NCI-H2227 (cell line): ENCODE data around the gene CHRDL1.

Experiments
- DNase-seq: peaks from one replicate; lab custom pipeline; 2025; ENCODE audit not compliant: unreplicated experiment; lab: John Stamatoyannopoulos, UW

Gene CHRDL1

DNA sequence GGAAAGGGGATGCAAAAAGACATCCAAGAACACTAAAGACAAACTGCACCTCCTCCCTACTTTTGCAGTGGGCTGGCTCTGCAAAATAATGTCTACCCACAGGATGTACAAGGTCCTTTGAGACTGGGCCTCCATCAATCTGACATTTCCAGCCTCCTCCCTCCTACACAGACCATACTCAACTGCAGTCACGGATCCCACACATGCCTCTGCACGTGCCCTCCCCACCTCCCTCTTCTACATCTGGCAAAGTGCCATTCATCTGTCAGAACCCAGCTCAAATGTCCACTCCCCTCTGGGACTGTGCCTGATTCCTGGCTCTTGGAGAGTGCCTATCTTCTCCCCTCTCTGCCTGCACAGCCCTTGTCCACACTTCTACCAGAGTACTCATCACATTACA is 50.3 kb downstream of the CHRDL1 start:
- no peak for DNase-seq

DNA sequence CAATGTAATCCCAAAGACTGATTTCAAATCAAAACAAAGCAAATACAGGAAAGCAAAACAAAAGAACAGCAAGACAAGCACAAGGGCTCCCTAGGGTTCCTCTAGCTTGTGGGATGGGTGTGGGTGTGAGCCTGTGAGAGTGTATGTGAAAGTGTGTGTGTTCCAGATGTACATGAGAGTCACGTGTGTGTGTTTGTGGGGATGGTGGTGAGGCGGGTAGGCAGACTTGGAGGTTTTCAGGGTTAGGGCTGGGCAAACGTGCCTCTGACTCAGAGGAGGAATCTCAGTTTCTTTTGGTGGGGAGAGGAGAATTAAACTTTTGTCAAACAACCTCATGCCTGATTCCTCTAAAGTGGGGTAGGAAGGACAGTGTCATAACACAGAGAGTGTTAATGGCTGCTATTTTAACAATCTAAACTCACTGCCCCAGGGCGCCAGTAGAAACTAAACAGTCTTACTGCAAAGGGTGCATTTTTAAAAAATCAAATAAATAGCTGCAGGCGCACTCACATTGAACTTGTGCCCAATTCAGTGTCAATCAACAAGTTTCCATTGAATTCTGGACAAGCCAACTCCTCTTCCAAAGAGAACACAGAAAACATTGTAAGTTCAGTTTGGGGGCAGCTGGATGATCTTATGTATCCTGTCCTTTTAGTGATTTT is 51.8 kb downstream of the CHRDL1 start:
- DNase-seq: no peak

DNA sequence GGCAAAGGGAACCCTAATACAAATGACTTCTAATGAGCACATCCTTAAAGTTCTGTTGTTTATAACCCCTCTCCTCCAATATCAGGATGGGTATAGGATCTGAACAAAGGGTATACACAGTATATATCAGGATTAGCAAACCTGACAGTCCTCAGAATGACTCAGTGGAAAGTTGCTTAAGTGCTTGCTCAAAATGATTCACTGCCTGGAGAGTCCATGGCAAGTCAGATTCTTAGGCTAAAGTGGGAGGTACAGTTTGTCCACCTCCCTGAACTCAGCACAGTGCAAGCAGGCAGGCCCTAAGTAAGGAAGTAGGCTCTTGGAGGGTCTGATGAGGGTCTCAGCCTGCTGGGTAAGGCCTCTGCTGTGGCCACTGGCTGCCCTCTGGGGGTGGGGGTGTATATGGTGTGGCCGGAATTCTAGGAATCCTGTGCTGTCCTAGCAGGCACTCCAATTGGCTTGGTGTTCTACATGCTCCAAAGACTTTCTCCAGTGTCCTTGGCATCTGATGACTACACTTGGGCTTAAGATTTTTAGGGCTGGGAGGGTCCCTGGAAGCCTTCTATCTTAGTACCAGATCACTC is 54.3 kb downstream of the CHRDL1 start:
- DNase-seq: no peak

DNA sequence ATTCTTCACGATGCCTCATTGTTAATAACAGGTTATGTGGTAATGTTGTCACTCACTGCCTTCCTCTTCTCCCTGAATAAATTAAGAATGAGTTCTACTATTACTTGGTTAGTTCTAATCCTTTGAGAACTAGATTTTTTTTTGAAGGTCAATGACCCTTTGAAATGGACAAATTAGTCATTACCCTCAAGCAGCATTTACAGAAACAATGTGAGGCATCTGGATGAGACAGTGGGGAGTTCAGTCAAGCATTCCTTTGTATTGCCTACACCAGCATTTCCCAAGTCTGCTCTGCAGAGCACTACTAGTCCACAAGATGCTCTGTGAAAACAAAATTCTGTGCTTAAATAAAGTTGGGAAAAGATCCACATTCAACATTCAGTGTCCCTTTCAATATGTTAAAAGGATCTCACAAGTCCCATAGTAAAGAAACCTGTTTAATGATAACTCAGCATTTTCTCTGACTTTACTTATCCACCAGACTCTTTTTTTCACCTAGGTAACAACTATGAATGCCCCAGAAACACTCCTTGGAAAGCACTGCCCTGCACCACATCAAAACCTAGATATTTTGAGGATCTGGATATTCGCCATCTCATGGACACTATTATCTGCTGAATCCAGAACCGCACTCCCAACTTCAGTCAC is 60.6 kb downstream of the CHRDL1 start:
- DNase-seq: no peak

DNA sequence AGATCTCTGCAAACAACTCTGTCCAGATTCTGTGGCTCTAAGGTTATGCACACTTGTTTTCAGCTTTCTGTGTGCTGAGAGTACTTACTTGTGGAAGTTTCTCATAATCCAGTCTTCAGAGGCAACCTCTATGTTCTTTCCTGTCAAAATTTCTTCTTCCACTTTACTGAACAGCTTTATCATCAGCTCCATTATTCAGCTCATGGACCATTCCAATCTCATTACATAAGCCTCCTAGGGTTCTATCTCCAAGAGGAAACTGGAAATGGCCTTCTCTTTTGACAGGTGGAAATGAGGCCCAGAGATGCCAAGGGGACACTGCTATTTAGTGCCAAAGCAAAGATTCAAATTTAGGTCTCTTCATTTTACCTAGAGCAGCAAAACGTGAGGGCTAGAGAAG is 61.3 kb downstream of the CHRDL1 start:
- no peak for DNase-seq

DNA sequence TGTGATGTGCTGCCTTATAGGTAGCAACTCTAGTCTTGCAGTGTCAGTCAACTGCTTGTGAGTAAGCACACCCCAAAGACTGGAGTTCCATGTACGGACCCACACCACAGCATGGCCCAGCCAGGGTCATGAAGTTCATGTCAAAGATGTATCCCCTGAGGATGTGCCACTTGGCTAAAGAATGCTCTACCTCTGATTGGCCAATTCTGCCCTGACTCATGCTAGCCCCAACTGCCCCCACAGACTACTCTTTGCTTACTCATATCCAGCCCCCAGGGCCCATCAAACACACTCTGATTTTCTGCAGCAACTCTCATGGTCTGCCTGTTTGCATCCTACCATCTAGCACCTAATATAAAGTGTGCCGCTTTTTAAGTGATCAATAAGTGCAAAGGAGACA is 62.5 kb downstream of the CHRDL1 start:
- DNase-seq: no peak

DNA sequence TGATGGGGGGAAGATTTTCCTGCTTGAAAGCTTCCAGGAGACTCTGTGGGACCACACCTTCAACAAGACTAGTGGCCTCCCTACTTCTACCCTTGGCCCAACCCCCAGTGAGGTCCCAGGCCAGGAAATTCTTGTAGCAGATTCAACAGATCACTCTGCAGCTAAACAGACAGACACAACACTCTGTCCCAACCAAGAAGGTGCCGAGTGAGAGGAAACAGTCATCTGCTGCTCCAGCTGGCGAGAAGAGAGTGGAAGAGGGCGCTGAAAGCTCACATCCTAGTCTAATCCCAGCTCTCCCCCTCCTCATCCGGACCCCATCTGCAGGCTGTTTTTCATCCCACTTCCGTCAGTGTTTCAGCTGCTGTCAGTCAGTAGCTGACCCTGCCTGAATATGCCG is 63.4 kb downstream of the CHRDL1 start:
- no peak for DNase-seq

DNA sequence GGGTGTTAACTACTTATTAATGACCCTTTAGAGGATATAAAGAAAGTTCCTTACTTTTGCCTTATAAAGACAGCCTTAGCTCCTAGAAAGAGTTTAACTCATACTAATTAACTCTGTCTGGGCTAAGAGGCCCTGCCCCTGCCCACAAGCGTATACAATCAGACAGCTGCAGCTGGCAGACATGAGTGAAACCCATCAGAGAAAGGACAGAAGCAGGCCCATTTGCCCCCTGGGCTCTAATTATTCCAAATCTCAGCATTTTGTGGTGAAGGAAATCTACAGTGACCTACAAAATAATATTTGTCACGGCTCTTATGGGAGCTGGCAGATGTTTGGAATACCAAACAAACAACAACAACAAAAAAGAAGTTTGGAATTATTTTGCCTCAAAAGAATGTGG is 71.8 kb downstream of the CHRDL1 start:
- no peak for DNase-seq

DNA sequence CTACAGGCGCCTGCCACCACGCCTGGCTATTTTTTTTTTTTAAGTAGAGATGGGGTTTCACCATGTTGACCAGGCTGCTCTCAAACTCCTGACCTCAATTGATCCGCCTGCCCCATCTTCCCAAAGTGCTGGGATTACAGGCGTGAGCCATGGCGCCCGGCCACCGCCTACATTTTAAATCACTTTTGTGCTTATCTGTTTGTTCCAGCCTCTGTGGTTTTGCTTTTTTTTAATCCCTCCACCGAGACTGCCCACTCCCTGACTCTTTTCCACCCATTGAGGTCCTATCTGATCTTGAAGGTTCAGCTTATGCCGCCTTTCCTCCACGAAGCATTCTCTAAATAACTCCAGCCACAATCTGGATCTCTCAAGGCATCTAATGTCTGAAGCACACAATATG is 73.5 kb downstream of the CHRDL1 start:
- no peak for DNase-seq

DNA sequence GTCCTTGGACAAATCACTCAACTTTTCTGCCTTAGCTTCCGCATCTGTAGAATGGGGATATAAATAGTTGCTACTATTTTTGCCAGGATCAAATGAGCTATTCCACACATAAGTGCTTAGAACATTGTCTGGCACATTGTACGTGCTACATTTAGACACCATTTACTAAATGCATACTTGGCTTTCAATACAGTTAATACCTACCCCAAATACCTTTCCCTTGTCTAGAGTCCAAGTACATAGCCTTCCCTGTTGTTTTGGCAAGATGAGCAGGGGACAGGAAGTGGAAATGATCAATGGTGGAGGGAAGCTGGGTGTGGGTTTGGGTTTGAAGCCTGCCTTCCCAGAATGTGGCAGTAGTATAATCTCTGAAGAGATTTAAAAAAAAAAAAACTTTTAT is 82.0 kb downstream of the CHRDL1 start:
- no peak for DNase-seq

DNA sequence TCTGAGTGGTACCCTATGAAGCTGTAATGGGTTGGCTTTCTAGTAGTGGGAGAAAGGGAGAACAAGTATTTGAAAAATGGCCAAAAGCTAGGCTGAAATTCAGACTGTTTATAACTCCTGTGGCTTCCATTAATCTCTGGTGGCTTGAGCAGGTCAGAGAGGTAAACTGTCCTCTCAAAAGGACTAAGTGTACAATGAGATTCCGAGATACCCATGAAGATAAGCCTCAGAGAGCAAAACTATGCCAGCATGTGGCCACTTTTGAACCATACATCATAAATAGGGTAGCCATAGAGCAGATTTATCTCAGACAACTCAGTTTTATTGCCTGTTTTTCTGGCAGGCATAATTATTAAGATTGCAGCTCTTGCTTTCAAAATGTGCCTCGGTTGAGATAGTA is 89.2 kb downstream of the CHRDL1 start:
- peak; percentile 7 for DNase-seq

DNA sequence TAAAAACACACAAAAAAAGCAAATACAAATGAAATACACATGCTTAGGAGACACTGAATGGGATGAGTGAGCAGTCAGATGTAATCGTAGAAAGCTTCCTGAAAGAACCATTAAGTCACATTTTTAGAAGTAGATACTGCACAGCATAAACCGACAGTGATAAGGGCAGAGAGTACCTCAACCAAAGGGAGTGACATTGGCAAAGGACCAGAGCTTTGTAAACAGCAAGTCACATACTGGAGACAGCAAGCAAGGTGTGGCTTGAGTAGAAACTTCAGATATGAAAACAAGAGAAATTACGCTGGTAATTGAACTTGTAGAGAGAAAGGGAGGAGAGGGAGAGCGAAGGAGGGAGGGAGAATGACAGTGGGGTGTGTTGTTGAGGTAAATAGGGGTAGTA is 92.0 kb downstream of the CHRDL1 start:
- no peak for DNase-seq

DNA sequence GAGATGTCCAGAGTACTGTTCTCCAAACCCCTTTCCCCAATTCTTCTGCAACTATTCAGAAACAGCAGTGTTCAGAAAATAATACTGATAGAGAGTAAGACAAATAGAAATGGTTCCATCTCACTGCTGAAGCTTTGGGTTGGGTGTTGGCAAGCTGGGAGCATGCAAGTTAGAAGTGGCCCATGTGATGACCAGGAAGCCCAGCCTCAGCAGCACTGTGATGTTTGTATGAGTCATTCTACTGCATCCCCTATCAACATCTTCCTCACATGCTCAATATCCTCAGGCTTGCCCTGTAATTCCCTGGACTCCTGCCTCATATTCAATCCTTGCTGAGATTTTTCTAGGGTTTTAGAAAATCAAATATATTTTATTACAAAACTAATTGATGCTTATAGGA is 96.5 kb downstream of the CHRDL1 start:
- no peak for DNase-seq

DNA sequence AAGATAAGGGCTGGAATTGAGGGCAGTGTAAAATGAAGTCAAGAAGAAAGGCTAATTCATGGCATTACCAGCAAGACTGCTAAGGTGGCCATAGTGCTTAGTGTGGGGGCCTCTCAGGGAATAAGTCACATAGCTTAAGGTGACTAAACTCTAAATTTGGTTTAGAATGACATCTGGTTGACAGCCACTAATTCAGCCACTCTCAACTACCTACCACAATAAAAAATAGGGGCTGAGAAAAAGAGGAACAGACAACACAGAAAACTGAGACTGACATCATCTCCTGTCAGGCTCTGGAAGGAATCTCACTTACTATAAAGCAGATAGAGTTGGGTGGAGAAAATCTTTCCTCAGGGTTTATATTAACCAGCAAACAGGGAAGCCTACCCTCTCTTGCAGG is 96.9 kb downstream of the CHRDL1 start:
- no peak for DNase-seq

DNA sequence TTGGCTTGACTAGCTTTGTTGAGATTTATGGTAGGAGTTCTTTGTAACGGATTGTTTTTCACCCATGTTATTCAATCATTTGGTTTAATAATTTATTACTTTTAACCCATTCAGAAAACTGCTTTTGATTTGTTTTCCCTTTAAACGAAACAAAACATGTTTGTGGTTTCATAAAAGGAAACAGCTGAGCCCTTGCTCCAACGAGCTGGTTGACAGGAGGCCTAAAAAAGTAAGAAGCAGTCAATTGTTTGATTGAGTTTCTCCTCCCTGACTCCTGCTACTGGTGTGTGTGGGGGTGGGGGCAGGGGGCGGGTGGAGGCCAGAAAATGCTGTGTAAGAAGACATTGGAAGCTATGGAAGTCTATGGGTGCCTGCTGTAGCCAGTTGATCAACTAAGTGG is 102.8 kb downstream of the CHRDL1 start:
- DNase-seq: no peak

DNA sequence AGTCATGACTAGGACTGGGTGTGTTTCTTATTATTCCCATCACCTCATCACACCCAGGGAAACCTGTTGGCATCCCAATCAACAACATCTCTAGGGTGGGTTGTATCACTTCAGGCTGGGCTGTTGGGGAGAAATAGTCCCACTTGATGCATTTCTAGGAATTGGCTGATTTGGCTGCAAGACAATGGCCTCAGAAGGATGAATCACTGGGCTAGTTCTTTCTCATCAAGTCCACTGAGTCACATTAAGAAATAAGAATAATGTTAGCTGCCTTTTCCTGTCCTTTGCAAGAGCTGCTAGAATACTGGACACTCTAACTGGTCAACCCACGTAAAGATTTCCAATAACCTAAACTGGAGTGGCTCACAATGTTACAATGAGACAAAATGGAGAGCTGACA is 104.2 kb downstream of the CHRDL1 start:
- DNase-seq: no peak

DNA sequence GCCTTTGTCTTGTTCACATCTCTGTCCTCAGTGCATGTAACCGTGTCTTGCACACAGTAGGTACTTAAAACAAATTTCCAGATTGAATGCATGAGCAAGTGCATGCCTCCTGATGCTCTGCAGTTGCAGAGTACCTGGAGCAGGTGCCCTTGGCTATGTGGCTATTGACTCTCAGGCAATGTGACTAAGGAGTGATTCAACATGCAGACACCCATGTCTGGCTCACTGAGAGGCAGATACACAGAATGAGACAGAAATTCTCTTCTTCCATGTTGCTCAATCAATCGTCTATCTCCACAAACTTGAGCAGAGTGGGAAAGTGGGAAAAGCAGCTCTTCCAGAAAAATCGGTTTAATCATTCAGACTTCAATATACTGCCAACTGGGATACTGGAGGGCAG is 111.0 kb downstream of the CHRDL1 start:
- no peak for DNase-seq

DNA sequence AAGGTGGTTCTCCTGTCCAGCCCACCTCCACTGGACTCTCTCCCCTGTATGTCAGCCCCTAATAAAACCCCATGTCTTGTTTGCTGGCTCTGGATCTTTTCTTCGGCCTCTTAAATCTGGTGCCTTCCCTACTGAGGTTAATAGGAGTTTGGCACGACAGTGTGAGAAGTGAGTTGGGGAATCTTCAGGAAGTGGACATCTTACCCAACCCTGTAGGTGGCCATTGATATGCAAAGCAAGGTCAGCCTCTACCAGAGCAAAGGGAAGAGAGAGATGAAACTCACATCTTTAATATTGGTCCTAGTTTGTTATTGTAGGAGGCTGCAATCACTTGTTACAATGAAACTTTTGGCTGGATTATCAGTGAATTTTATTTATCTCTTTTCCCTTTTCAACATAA is 111.7 kb downstream of the CHRDL1 start:
- DNase-seq: no peak

DNA sequence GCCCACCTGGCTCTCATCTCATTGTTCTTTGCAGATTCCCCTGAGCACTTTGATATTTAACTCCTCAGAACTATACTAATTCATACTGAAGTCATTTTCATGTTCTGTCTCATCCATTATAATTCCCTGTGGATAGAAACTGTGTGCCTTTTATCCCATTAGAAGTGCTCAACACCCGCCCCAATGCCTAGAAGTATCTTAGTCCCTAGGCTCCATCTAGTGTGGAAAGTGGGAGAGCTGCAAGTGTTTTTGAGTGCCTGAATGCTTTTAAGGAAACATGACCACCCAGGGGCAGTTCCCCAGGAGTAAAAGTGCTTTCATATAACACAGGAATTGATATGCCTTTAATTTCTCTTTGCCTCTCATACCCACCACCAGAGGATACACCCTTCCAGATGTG is 117.0 kb downstream of the CHRDL1 start:
- DNase-seq: no peak

DNA sequence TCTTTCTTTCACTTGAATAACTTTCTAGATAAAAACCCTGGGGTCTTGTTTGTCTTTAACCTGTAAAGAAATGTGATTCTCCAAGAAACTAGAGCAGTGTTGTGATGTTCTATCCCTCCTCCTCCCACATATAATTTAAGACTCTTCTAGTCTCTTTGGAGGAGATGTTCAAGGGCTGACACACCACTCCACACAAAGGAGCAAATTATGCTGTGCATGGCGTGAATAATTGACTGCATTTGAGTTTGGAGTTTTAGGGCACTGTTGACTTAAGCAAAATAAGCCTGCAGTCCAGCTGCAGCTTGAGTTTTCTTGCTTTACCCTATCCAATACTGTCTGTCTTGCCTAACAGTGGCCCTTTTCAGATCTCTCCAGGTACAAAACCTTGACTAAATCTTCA is 119.7 kb downstream of the CHRDL1 start:
- DNase-seq: peak; percentile 36

DNA sequence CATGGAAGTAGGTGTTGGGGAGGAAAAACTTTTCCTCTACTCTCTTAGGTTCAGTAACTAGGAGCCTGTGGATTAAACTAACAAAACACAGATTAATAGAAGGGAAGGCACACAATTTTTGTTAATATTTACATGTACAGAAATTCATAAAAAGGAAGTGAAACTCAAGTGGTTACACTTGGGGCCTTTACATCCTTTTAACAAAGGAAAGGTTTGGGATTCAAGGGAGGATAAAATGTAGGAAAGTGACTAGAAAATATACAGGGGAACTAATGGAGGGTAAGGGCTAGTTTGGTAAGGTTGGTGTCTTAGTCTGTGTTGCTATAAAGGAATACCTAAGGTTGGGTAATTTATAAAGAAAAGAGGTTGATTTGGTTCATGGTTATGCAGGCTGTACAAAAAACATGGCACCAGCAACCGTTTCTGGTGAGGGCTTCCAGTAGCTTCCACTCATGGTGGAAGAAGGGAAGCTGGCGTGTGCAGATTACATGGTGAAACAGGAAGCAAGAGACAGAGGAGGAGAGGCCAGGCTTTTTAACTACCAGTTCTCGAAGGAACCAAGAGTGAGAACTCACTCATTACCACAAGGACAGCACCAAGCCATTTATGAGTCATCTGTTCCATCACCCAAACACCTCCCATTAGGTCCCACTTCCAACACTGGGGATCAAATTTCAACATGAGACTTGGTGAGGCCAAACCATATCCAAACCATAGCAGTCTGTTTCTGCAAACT is 124.4 kb downstream of the CHRDL1 start:
- no peak for DNase-seq

DNA sequence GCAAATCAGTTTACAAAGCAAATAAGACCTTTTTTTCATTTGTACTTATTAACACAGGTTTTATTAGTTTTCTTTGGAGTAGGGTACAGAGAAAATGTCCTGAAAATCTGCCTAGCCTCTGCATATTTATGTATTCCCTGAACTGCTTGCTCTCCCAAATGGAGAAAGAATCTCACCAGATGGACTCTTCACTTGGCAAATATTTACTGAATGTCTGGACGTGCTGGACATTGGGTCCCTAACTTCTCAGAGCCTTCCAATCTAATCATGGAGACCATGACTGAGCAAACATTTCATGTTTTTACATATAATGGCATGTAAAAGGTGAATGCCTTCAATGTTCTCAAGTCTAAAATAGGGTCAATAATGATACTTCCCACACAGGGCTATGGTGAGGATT is 126.0 kb downstream of the CHRDL1 start:
- no peak for DNase-seq
